Activated effector memory CD4-positive, alpha-beta T cell treated with anti-CD3 and anti-CD28 coated beads, Interleukin-2, amount 50 U/mL, for 16 hours (primary cell): ENCODE results near the gene COL28A1.
"Not testable (repeated sequence)": the region's sequence is repeated elsewhere in the genome, so short reads cannot be mapped to it uniquely, and the experiment has no call there.

Source experiments
- DNase-seq: peaks from one replicate; pipeline ENCODE4 v3.0.0-alpha.2; 2020

COL28A1 gene

GRCh38 chr7:7516156-7516555 lies 19.5 kb downstream of the COL28A1 start:
- no peak for DNase-seq

- DNase-seq: no peak
Measured at GRCh38 chr7:7512861-7513597, 22.6 kb downstream of the COL28A1 start.

GRCh38 chr7:7510794-7511193 lies 24.9 kb downstream of the COL28A1 start:
- no peak for DNase-seq

- no peak for DNase-seq
Measured at GRCh38 chr7:7505915-7506314, 29.8 kb downstream of the COL28A1 start.

GRCh38 chr7:7504910-7505704 lies 30.6 kb downstream of the COL28A1 start:
- DNase-seq: no peak

- DNase-seq: no peak
Measured at GRCh38 chr7:7499892-7500291, 35.8 kb downstream of the COL28A1 start.

GRCh38 chr7:7498856-7499255 lies 36.8 kb downstream of the COL28A1 start:
- DNase-seq: no peak

- DNase-seq: no peak
Measured at GRCh38 chr7:7496311-7496710, 39.4 kb downstream of the COL28A1 start.

- no peak for DNase-seq
Measured at GRCh38 chr7:7495171-7495570, 40.5 kb downstream of the COL28A1 start.

GRCh38 chr7:7491044-7491443 lies 44.6 kb downstream of the COL28A1 start:
- no peak for DNase-seq

- no peak for DNase-seq
Measured at GRCh38 chr7:7490003-7490402, 45.7 kb downstream of the COL28A1 start.

- DNase-seq: no peak
Measured at GRCh38 chr7:7489546-7489945, 46.1 kb downstream of the COL28A1 start.

- DNase-seq: no peak
Measured at GRCh38 chr7:7486362-7486761, 49.3 kb downstream of the COL28A1 start.

- DNase-seq: no peak
Measured at GRCh38 chr7:7484072-7484471, 51.6 kb downstream of the COL28A1 start.

GRCh38 chr7:7481802-7482201 lies 53.9 kb downstream of the COL28A1 start:
- no peak for DNase-seq

- no peak for DNase-seq
Measured at GRCh38 chr7:7479275-7479805, 56.3 kb downstream of the COL28A1 start.

GRCh38 chr7:7478569-7478968 lies 57.1 kb downstream of the COL28A1 start:
- no peak for DNase-seq

GRCh38 chr7:7477641-7478040 lies 58.0 kb downstream of the COL28A1 start:
- DNase-seq: not testable (repeated sequence)

GRCh38 chr7:7476381-7476780 lies 59.3 kb downstream of the COL28A1 start:
- DNase-seq: no peak

GRCh38 chr7:7475601-7476000 lies 60.1 kb downstream of the COL28A1 start:
- DNase-seq: no peak

- DNase-seq: no peak
Measured at GRCh38 chr7:7474436-7474835, 61.2 kb downstream of the COL28A1 start.

GRCh38 chr7:7464991-7465765 lies 70.5 kb downstream of the COL28A1 start:
- not testable (repeated sequence) for DNase-seq

- no peak for DNase-seq
Measured at GRCh38 chr7:7454000-7454399, 81.7 kb downstream of the COL28A1 start.
